Embryonic facial prominence (tissue), 1 donor: ENCODE measurements around the gene WDR90.
"Not testable (repeated sequence)": the region's sequence is repeated elsewhere in the genome, so short reads cannot be mapped to it uniquely, and the experiment has no call there.

Experiments
- DNase-seq: peaks from one replicate; pipeline ENCODE4 v3.0.0-alpha.2; 2016; ENCODE audit errors: extremely low spot score

The WDR90 gene

DNA sequence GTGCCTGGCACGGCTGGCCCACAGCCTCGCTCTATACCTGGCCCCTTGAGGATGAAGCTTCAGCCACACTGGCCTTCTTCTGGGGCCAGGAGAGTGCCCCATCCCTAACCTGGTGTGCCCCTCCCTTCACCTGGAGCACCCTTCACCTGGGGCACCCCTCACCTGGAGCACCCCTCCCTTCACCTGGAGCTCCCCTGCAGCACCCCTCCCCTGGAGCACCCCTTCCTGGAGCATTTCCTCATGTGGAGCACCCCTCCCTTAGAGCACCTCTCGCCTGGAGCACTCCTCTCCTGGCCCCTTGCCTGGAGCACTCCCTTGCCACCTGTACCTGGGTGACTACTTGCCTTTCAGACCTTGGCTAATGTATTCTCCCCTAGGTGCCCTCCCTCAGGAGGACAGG, 58.9 kb downstream of the WDR90 start:
- DNase-seq, result no peak

GRCh38 chr16:708959-709358, 59.8 kb downstream of the WDR90 start:
- DNase-seq, result no peak

GRCh38 chr16:709566-710499, 60.7 kb downstream of the WDR90 start:
- no peak for DNase-seq

- DNase-seq, result no peak
These were observed 61.4 kb downstream of the WDR90 start for GRCh38 chr16:710500-711075.

DNA sequence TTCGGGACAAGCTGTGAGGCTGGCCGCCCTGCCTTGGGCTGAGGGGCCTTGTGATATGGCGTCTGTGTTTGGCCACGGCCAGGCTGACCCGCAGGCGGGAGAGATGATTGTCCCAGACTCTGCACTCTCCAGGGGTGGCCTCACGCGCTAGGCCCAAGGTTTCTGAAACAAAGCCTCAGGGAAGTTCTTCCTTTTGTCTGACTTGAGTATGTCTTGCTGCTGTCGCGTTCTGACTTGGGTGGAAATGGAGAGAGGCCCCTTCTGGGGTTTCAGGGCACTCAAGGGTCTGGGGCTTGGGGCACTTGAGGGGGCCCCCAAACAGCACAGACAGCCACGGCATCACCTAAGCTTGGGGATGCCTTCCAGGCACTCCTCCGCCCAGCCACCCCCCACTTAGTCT, 61.9 kb downstream of the WDR90 start:
- no peak for DNase-seq

DNA sequence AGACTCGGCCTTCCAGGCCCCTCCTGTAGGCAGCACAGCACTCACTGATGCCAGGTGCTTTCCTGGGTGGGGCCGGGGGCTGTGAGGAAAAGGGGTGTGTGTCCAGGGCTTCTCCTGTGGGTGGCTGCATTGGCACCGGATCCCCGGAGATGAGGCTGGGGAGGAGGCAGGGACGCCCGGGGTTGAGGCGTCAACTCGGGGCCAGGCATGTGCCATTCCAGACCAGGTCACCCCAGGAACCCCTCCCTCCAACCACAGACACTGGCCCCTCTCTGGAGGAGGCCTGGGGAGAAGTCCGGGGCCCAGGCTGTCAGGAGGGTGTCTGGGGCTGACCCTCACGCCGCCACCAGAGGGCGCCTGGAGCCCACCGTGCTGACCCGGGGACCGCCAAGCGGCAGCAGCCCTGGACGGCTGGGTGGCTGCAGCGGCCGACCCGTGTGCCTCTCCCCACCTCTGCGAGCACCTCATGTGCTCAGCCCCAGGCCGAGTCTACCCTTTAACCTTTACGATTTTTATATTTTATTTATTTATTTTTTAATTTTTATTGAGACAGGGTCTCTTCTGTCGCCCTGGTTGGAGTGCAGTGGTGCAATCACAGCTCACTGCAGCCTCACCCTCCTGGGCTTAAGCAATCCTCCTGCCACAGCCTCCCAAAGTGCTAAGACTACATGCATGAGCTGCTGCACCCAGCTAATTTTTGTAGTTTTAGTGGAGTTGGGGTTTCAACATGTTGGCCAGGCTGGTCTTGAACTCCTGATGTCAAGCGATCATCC, 62.6 kb downstream of the WDR90 start:
- no peak for DNase-seq

DNA sequence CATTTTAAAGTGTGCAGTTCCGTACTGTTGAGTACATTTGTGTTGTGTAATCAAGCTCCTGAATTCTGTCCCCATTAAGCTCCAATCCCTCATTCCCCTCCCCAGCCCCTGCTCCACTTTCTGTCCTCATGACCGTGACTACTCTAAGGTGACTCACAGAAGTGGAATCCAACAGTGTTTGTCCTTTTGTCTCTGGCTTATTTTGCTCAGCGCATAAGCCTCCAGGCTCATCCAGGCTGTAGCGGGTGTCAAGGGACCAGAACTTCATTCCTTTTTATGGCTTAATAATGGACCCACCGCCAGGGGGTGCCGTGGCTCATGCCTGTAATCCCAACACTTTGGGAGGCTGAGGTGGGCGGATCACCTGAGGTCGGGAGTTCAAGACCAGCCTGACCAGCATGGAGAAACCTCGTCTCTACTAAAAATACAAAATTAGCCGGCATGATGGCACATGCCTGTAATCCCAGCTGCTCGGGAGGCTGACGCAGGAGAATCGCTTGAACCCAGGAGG, 63.6 kb downstream of the WDR90 start:
- DNase-seq, result not testable (repeated sequence)

GRCh38 chr16:714079-714478, 64.9 kb downstream of the WDR90 start:
- no peak for DNase-seq

DNA sequence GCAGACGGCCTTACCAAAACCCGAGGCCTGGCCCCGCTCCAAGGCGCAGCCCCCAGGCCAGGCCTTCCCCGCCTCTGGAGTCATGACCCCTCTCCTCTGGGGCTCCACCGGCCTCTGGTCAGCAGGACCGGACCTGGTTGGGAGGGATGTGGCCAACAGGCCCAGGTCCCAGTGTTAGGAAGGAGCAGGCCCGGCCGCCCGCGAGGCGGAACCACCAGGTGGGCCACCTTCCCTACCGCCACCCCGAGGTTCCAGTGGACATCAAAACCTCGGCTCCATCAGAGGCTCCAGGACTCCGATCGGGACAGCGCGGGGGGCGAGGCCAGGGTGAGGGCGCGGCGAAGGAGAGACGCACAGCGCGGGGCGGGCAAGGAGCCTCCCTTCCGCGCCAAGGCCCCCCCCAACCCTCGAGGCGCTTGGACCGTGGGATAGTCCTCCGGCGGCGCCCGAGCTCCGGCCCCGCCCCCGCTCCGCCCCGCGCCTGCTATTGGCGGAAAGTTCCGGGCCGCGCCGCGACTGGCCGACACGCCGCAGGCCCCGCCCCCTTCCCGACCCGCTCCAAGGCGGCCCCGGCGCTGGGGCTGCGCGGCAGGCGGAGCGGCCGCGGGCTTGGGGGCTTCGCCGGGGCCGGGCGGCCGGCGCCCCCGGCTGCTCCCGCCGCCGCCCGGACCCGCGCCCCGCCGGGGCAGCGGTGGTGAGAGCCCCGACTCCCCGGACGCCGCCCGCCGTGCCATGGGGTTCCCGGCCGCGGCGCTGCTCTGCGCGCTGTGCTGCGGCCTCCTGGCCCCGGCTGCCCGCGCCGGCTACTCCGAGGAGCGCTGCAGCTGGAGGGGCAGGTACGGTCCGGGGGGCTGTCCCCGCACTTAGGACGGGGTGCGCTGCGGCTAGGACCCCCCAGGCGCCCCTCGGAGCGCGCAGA, 65.7 kb downstream of the WDR90 start, which contains the start of gene METRN:
Gene METRN, plus strand, starts transcription at position 561 of the 919 bp plus-strand sequence. Its CDS starts 172 bp downstream, at position 733.
- peak; percentile 64 for DNase-seq

- DNase-seq, result no peak
These were observed 66.5 kb downstream of the WDR90 start for GRCh38 chr16:715477-716199.

DNA sequence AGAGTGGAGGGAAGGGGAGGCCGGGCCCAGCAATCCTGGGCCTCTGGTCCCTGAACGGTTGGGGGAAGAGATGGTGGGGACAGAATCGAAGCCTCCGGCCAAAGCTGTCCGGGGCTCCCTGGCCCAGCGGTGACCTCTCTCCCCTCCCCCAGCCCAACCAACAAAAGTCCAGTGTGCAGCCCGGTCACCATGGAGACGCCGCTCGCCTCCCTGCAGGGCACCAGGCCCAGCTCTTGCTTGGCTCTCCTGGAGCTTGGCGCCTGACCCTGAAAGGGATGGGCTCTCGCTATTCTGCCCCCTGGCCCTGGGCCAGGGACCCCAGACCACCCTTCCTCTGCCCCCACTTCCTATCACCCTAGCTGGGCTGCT, 67.0 kb downstream of the WDR90 start:
- no peak for DNase-seq

GRCh38 chr16:716768-717325, 67.7 kb downstream of the WDR90 start:
- DNase-seq, result no peak
